ENCODE measurements around the gene ENAH. TPM values are rescaled to one million over a fixed set of nuclear protein-coding genes. Genes with fewer than 3 reads are reported as not detected.

Gene ENAH
- polyA plus RNA-seq, 1 of the 3 experiments (the other 2 are of a cell fraction): 48.9 TPM

GRCh38 chr1:225460021-225460736, 192.7 kb downstream of the ENAH start (continued):
- TF ChIP-seq RCOR1 (IDR thresholded peaks at IDR 0.05; ENCODE audit: low read length) (no peak), CTCF (IDR thresholded peaks at IDR 0.05) (no peak), TAF1 (IDR thresholded peaks at IDR 0.05; ENCODE audit: borderline replicate concordance, low read depth, low read length) (no peak), EP300 (IDR thresholded peaks at IDR 0.05; ENCODE audit: borderline replicate concordance in 1 of 2, low read depth in 1 of 2, low read length in 1 of 2) (no peak)

- ChIA-PET POLR2A (no interaction called here), CTCF (interaction anchor here (0.8 to 1.3 kb wide), 2 partner anchors 16 to 529 kb away, joined by 3 to 4 read pairs; no protein-coding TSS in a partner anchor)
- no peaks in the 10 kb centered on the region for H3K9me2 ChIP-seq
- DNase-seq: no peak
- H3F3A ChIP-seq (replicated peaks; ENCODE audit: insufficient read depth): peaks cover 23% of the 10 kb centered on the region
- H4K20me1 ChIP-seq (ENCODE audit: insufficient read depth): no peaks in the 10 kb centered on the region
- H3K9ac ChIP-seq: no peak overlapping the region
- no peak overlapping the region for H3K27ac ChIP-seq (ENCODE audit: low read depth in 2 of 2, low read length in 1 of 2)
- no peaks in the 10 kb centered on the region for H3K79me2 ChIP-seq (ENCODE audit: insufficient read depth)
- no peak overlapping the region for H3K4me3 ChIP-seq (ENCODE audit: low read depth in 2 of 2, low read length in 1 of 2)
- H3K36me3 ChIP-seq (replicated peaks in 1 of 2; ENCODE audit: control insufficient read depth in 1 of 2, insufficient read depth in 2 of 2, low read length in 1 of 2): no peaks in the 10 kb centered on the region
- H3K9me3 ChIP-seq: no peaks in the 10 kb centered on the region
- TF ChIP-seq RXRA (IDR thresholded peaks at IDR 0.05; ENCODE audit: borderline replicate concordance, low read depth): no peak
- no peak for TF ChIP-seq TEAD4 (IDR thresholded peaks at IDR 0.05; ENCODE audit: borderline replicate concordance, insufficient read depth)
- TF ChIP-seq CHD2 (IDR thresholded peaks at IDR 0.05; ENCODE audit: low read length, partially characterized antibody): no peak
- no peak for TF ChIP-seq NFIC (IDR thresholded peaks at IDR 0.05; ENCODE audit: borderline replicate concordance)
- no peak for TF ChIP-seq NRF1 (IDR thresholded peaks at IDR 0.05; ENCODE audit: low read depth, low read length)
- no peak for TF ChIP-seq FOSL2 (IDR thresholded peaks at IDR 0.05; ENCODE audit: borderline replicate concordance, low read depth)
- no peak for TF ChIP-seq FOXM1 (IDR thresholded peaks at IDR 0.05; ENCODE audit: low read depth)
- TF ChIP-seq TAF1 (IDR thresholded peaks at IDR 0.05; ENCODE audit: borderline replicate concordance, low read depth, low read length): no peak
- no peak for TF ChIP-seq EZH2phosphoT487 (IDR thresholded peaks at IDR 0.05; ENCODE audit: borderline replicate concordance, low read depth)
- no peak for TF ChIP-seq ELF1 (IDR thresholded peaks at IDR 0.05)
- no peak for TF ChIP-seq USF1 (IDR thresholded peaks at IDR 0.05; ENCODE audit: borderline replicate concordance, low read depth)
- no peak for TF ChIP-seq EP300 (IDR thresholded peaks at IDR 0.05; ENCODE audit: borderline replicate concordance in 1 of 2, low read depth in 1 of 2, low read length in 1 of 2)
- TF ChIP-seq JUND (IDR thresholded peaks at IDR 0.05): no peak
- no peak for TF ChIP-seq YY1 (IDR thresholded peaks at IDR 0.05; ENCODE audit: low read depth)
- TF ChIP-seq MEF2A (IDR thresholded peaks at IDR 0.05; ENCODE audit: borderline replicate concordance, low read depth): no peak
- no peak for TF ChIP-seq SMC3 (IDR thresholded peaks at IDR 0.05; ENCODE audit: low read depth, low read length)
- no peak for TF ChIP-seq RCOR1 (IDR thresholded peaks at IDR 0.05; ENCODE audit: low read length)
- peaks cover 26 to 35% of the 10 kb centered on the region in 2 experiments; a peak in 3 of 4 replicates for H3K4me1 ChIP-seq (ENCODE audit: control insufficient read depth in 1 of 2, insufficient read depth in 2 of 2, low read depth in 1 of 2, low read length in 1 of 2)
- H3K27me3 ChIP-seq (ENCODE audit: insufficient read depth): no peaks in the 10 kb centered on the region
- no peak overlapping the region for H2AFZ ChIP-seq (ENCODE audit: low read depth)
- 65% methylated on average over 2 of the region's 2 CpGs for WGBS (ENCODE audit: low lambda C conversion rate)
- H3K4me2 ChIP-seq: no peak overlapping the region
Measured at GRCh38 chr1:225458222-225458631, 194.7 kb downstream of the ENAH start.
